ENCODE measurements around the gene PGM2.

- TF ChIP-seq CTCF (IDR thresholded peaks at IDR 0.05) (no peak), POLR2A (IDR thresholded peaks at IDR 0.05) (no peak)
Observed at GRCh38 chr4:37779896-37780295, 46.6 kb upstream of the PGM2 start.
